HCT116 (cell line): ENCODE data around the gene SPRN.

Source experiments
- CBX3 ChIP-seq: IDR thresholded peaks from 2 replicates; pipeline ENCODE4 v1.6.1; 2012; ENCODE audit warnings: low read depth
- EZH2 ChIP-seq: fragments of 200-600 bp; sonication (generic); IDR thresholded peaks from 2 replicates; pipeline ENCODE4 v1.6.1; 2017; ENCODE audit warnings: antibody characterized with exemption, mixed run types
- EZH2phosphoT487 ChIP-seq: fragments of 200-600 bp; IDR thresholded peaks from 2 replicates; pipeline ENCODE4 v1.6.1; 2018; ENCODE audit warnings: antibody characterized with exemption, borderline replicate concordance
- POLR2A ChIP-seq: IDR thresholded peaks from 2 replicates; pipeline ENCODE4 v1.7.0; 2011; ENCODE audit warnings: borderline replicate concordance; ENCODE audit not compliant: insufficient read depth, insufficient read length; ENCODE audit errors: extremely low read depth
- SP1 ChIP-seq: IDR thresholded peaks from 2 replicates; pipeline ENCODE4 v1.6.1; 2012; ENCODE audit warnings: low read depth
- TF ChIP-seq, protein P1 (sequence below): IDR thresholded peaks from 2 replicates; pipeline ENCODE4 v1.6.1; 2012
- TF ChIP-seq, protein P2 (sequence below), 3 experiments: fragments of 200-600 bp in 1 of 3; sonication (generic) in 1 of 3; IDR thresholded peaks in 2 of 3; conservative IDR thresholded peaks in 1 of 3; 2 replicates each; pipeline ENCODE4 v1.5.1; 2012 to 2017; ENCODE audit warnings: low read depth in 2 of 3, low read length in 2 of 3, antibody characterized with exemption in 1 of 3, borderline replicate concordance in 1 of 3, control low read depth in 1 of 3, mild to moderate bottlenecking in 1 of 3, mixed read lengths in 1 of 3, mixed run types in 1 of 3, moderate library complexity in 1 of 3; ENCODE audit not compliant: insufficient read depth in 1 of 3
- TF ChIP-seq, protein P3 (sequence below): IDR thresholded peaks from 2 replicates; pipeline ENCODE4 v1.6.1; 2012

DNA sequence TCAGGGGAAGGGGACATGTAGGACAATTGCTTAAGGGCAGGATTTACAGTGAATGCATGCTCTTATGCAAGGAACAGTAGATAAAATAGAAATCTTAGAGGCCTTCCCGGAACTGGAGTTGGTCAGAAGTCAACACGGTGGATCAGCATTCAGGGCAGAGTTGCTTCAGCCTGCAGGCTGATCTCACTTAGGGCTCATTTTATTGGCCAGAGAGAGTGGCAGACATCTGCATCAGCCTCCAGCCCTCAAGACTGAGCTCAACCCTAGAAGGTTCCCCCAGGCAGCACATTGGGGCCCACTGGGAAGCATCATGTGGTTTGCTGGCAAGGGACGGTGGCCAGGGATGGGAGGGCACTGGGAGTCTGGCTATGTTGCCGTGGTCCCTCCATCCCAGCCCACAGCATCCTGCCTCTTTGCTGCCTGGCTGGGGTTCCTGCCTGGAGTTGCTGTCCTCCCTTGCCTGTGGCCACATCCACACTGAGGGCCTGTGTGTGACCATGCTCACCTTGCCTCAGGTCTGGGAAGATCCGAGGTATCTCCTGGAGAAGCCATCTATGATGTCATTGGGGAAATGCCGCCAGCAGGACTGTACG is 42.4 kb upstream of the SPRN start:
- TF ChIP-seq POLR2A = no peak
- TF ChIP-seq CBX3 = no peak
- TF ChIP-seq, protein P1, sequence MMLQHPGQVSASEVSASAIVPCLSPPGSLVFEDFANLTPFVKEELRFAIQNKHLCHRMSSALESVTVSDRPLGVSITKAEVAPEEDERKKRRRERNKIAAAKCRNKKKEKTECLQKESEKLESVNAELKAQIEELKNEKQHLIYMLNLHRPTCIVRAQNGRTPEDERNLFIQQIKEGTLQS = no peak
- TF ChIP-seq, protein P2, sequence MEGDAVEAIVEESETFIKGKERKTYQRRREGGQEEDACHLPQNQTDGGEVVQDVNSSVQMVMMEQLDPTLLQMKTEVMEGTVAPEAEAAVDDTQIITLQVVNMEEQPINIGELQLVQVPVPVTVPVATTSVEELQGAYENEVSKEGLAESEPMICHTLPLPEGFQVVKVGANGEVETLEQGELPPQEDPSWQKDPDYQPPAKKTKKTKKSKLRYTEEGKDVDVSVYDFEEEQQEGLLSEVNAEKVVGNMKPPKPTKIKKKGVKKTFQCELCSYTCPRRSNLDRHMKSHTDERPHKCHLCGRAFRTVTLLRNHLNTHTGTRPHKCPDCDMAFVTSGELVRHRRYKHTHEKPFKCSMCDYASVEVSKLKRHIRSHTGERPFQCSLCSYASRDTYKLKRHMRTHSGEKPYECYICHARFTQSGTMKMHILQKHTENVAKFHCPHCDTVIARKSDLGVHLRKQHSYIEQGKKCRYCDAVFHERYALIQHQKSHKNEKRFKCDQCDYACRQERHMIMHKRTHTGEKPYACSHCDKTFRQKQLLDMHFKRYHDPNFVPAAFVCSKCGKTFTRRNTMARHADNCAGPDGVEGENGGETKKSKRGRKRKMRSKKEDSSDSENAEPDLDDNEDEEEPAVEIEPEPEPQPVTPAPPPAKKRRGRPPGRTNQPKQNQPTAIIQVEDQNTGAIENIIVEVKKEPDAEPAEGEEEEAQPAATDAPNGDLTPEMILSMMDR (IDR thresholded peaks at IDR 0.05 in 2 of 3, conservative IDR thresholded peaks at IDR 0.05 in 1 of 3; ENCODE audit: borderline replicate concordance in 1 of 3, insufficient read depth in 1 of 3, low read depth in 2 of 3, low read length in 2 of 3) = no peak
- no peak for TF ChIP-seq EZH2
- TF ChIP-seq, protein P3, sequence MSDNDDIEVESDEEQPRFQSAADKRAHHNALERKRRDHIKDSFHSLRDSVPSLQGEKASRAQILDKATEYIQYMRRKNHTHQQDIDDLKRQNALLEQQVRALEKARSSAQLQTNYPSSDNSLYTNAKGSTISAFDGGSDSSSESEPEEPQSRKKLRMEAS = no peak
- no peak for TF ChIP-seq EZH2phosphoT487
- no peak for TF ChIP-seq SP1
